ENCODE results near the gene ATP5ME. TPM values are rescaled to one million over a fixed set of nuclear protein-coding genes. Genes with fewer than 3 reads are reported as not detected.

ATP5ME gene
- total and polyA plus RNA-seq, 3 donors from 2014 or later: 123 to 299 (median 139) TPM

DNA sequence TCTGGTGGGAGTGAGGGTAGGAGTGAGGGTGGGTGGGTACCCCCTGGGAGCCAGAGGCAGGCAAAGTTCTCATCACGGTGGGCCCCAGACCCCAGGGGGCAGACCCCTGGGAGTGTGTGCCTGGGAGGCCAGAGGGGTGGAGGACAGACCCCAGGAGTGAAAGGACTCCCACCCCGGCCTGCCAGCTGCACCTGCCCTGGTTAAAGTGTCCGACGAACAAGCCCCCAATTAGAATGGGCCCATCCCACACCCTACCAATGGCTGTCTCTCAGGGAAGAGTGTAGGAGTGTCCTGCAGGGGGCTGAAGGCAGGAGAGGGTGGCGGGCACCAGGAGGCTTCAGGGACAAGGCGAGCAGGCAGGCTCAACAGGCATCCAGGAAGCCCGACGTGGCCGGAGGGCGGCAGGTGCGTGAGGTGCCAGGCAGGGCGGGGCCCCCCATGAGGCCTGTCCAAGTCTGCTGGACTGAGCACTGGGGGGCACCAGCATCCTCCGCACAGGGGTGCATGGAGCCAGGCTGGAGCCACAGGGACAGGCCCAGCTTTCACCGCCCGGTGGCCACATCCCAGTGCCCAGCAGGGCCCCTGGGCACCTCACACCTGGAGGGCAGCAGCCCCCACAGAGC lies 40.0 kb downstream of the ATP5ME start:
- WGBS, 2 donors: 41 to 70% methylated on average over 5 to 15 of the region's 15 CpGs
- TF ChIP-seq POLR2A (IDR thresholded peaks at IDR 0.05): no peak
- no peak for TF ChIP-seq CTCF (IDR thresholded peaks at IDR 0.05)
- intact Hi-C loops (cut with DNase I; ENCODE audit: low total_unique reads): no loop called here
- no peak for DNase-seq
- Histone ChIP-seq H3K9me3 (no peaks in the 10 kb centered on the region), H3K27me3 (no peaks in the 10 kb centered on the region), H3K4me1 (no peaks in the 10 kb centered on the region), H3K27ac (no peak overlapping the region), H3K4me3 (no peak overlapping the region), H3K36me3 (ENCODE audit: low read depth, missing control alignments) (no peaks in the 10 kb centered on the region)

- no peak for TF ChIP-seq CTCF (IDR thresholded peaks at IDR 0.05)
- TF ChIP-seq POLR2A (IDR thresholded peaks at IDR 0.05): no peak
- H3K27me3 ChIP-seq: no peaks in the 10 kb centered on the region
- WGBS, 2 donors: 53 to 63% methylated on average over 4 to 9 of the region's 9 CpGs
These were observed 40.7 kb downstream of the ATP5ME start for GRCh38 chr4:633406-633805.

DNA sequence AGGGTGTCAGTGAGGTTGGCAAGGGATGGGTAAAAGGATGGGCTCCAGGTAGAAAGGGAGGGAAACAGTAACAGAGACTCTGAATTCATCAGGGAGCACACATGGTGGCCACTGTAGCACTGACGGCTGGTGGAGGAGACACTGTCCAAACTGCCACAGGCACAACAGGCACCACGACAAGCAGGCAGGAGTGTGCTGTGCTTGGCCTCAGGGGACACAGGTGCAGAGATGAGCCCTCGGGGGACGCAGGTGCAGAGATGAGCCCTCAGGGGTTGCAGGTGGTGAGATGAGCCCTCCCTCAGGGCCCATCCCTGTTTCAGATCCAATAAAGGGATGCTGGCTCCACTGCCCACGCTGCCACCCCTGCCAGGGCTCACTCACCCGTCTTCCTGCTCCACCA lies 41.1 kb downstream of the ATP5ME start:
- 93 to 100% methylated on average over 4 to 6 of the region's 6 CpGs for WGBS, 2 donors
- no peaks in the 10 kb centered on the region for H3K4me1 ChIP-seq
- no peak for DNase-seq
- H3K27ac ChIP-seq: no peak overlapping the region
- no peaks in the 10 kb centered on the region for H3K27me3 ChIP-seq
- no peak overlapping the region for H3K4me3 ChIP-seq
- H3K36me3 ChIP-seq (ENCODE audit: low read depth, missing control alignments): no peaks in the 10 kb centered on the region
- TF ChIP-seq POLR2A (IDR thresholded peaks at IDR 0.05) (no peak), CTCF (IDR thresholded peaks at IDR 0.05) (no peak)
- intact Hi-C loops (cut with DNase I; ENCODE audit: low total_unique reads): no loop called here
- H3K9me3 ChIP-seq: no peaks in the 10 kb centered on the region

More at GRCh38 chr4:633406-633805, 40.7 kb downstream of the ATP5ME start:
- no peak overlapping the region for H3K4me3 ChIP-seq
- no peaks in the 10 kb centered on the region for H3K36me3 ChIP-seq (ENCODE audit: low read depth, missing control alignments)
- H3K27ac ChIP-seq: no peak overlapping the region
- no peaks in the 10 kb centered on the region for H3K4me1 ChIP-seq
- intact Hi-C loops (cut with DNase I; ENCODE audit: low total_unique reads): no loop called here
- DNase-seq: no peak
- H3K9me3 ChIP-seq: no peaks in the 10 kb centered on the region

- H3K27me3 ChIP-seq: no peaks in the 10 kb centered on the region
- no peaks in the 10 kb centered on the region for H3K4me1 ChIP-seq
- WGBS, 2 donors: 88 to 91% methylated on average over 14 to 16 of the region's 16 CpGs
- no peaks in the 10 kb centered on the region for H3K36me3 ChIP-seq (ENCODE audit: low read depth, missing control alignments)
- H3K9me3 ChIP-seq: no peaks in the 10 kb centered on the region
- H3K4me3 ChIP-seq: no peak overlapping the region
- TF ChIP-seq POLR2A (IDR thresholded peaks at IDR 0.05) (no peak), CTCF (IDR thresholded peaks at IDR 0.05) (no peak)
- no peak overlapping the region for H3K27ac ChIP-seq
- DNase-seq: no peak
- intact Hi-C loops (cut with DNase I; ENCODE audit: low total_unique reads): no loop called here
These were observed 41.8 kb downstream of the ATP5ME start for GRCh38 chr4:632196-632790.

DNA sequence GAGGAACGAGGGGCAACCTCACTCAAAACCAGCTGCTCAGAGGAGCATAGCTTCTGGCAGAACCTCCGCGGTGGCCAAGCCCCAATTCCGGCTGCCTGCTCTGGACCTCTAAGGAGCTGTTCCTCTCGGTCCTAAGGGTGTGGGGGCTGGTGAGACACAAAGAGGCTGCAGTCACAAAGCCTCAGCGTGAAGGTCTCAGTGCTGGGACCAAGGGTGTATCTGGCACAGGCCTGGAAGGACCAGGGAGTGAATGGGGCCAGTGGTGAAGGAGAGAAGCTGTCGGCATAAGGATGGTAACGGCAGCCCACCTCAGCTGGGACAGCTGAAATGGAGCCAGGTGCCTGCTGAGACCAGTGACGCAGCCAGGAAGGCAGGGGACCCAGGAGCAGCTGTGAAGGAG lies 43.4 kb downstream of the ATP5ME start:
- no peaks in the 10 kb centered on the region for H3K4me1 ChIP-seq

More for the DNA sequence above, 43.4 kb downstream of the ATP5ME start:
- Histone ChIP-seq H3K9me3 (no peaks in the 10 kb centered on the region), H3K27ac (no peak overlapping the region), H3K4me3 (no peak overlapping the region), H3K36me3 (ENCODE audit: low read depth, missing control alignments) (no peaks in the 10 kb centered on the region), H3K27me3 (no peaks in the 10 kb centered on the region)
- no peak for TF ChIP-seq POLR2A (IDR thresholded peaks at IDR 0.05)
- TF ChIP-seq CTCF (IDR thresholded peaks at IDR 0.05): no peak
- intact Hi-C loops (cut with DNase I; ENCODE audit: low total_unique reads): no loop called here
- no peak for DNase-seq
- WGBS, 2 donors: 75 to 77% methylated on average over 9 of the region's 9 CpGs
